K562 (cell line): ENCODE measurements around the gene OR6S1. TPM values are rescaled to one million over a fixed set of nuclear protein-coding genes. Genes with fewer than 3 reads are reported as not detected.

ENCODE experiments used
- ASH1L ChIP-seq: fragments of 450-650 bp; IDR thresholded peaks from 2 replicates; pipeline ENCODE4 v1.6.1; 2018; ENCODE audit warnings: borderline replicate concordance, mild to moderate bottlenecking, low read depth; ENCODE audit not compliant: partially characterized antibody
- ATF7 ChIP-seq: fragments of 450-650 bp; IDR thresholded peaks from 2 replicates; pipeline ENCODE4 v1.7.1; 2014; ENCODE audit warnings: mild to moderate bottlenecking, moderate library complexity
- CEBPB ChIP-seq: fragments of 450-650 bp; IDR thresholded peaks from 2 replicates; pipeline ENCODE4 v1.6.1; 2016; ENCODE audit warnings: missing genetic modification characterization, missing compliant biosample characterization
- CREB1 ChIP-seq, 2 experiments: sonication (generic) in 1 of 2; formaldehyde crosslinking in 1 of 2; IDR thresholded peaks; 2 replicates each; pipeline versions ENCODE4 v1.6.1 to v1.8.0; 2012 to 2022; ENCODE audit warnings: inconsistent platforms in 1 of 2, mild to moderate bottlenecking in 1 of 2, missing genetic modification reagents in 1 of 2, moderate library complexity in 1 of 2
- CTBP1 ChIP-seq: fragments of 450-650 bp; IDR thresholded peaks from 2 replicates; pipeline ENCODE4 v1.6.1; 2016; ENCODE audit warnings: borderline replicate concordance
- FIP1L1 ChIP-seq: fragments of 200-400 bp; formaldehyde crosslinking; IDR thresholded peaks from 2 replicates; pipeline ENCODE4 v1.6.1; 2018; ENCODE audit warnings: mild to moderate bottlenecking, low read depth, low read length; ENCODE audit not compliant: poor library complexity, severe bottlenecking
- HNRNPLL ChIP-seq: fragments of 200-400 bp; formaldehyde crosslinking; IDR thresholded peaks from 2 replicates; pipeline ENCODE4 v1.6.1; 2017; ENCODE audit warnings: low read length, low read depth, mild to moderate bottlenecking; ENCODE audit not compliant: poor library complexity, severe bottlenecking
- NFXL1 ChIP-seq: fragments of 450-650 bp; formaldehyde crosslinking; IDR thresholded peaks from 2 replicates; pipeline ENCODE4 v1.4.0; 2021; ENCODE audit warnings: mild to moderate bottlenecking
- OTX1 ChIP-seq: fragments of 450-650 bp; formaldehyde crosslinking; IDR thresholded peaks from 2 replicates; pipeline ENCODE4 v1.4.0; 2022; ENCODE audit warnings: mild to moderate bottlenecking
- SMAD2 ChIP-seq: fragments of 150-350 bp; IDR thresholded peaks from 2 replicates; pipeline ENCODE4 v1.6.1; 2014; ENCODE audit warnings: low read depth, mild to moderate bottlenecking, low read length
- ZNF589 ChIP-seq: fragments of 200-800 bp; sonication (Bioruptor generic); IDR thresholded peaks from 2 replicates; pipeline ENCODE4 v1.6.1; 2016; ENCODE audit warnings: low read depth, missing genetic modification characterization, missing compliant biosample characterization
- polyA plus RNA-seq, 8 experiments: library from polyadenylated mRNA; depleted of rRNA in 4 of 8; stranded (reverse) in 5 of 8; unstranded in 3 of 8; fragments of >200 nt; fragmentation: Nextera tagmentation in 2 of 8; fragmentation: Illumina TruSeq in 1 of 8; extraction: Ambion mirVana in 2 of 8; extraction: Trizol in 1 of 8; gene quantifications; 2 replicates each; pipeline versions ENCODE4 v1.2.1 to v1.2.3, GENCODE V29; 2011 to 2014; ENCODE audit warnings: inconsistent platforms in 1 of 8, missing spikeins in 1 of 8
- total RNA-seq, 7 experiments: library from RNA; depleted of rRNA in 6 of 7; stranded (reverse); fragments of >200 nt in 6 of 7; fragmentation: Illumina TruSeq in 2 of 7; extraction: Trizol in 2 of 7; gene quantifications; 2 replicates each; pipeline versions ENCODE4 v1.2.1 to v1.2.3, GENCODE V29; 2011 to 2021; ENCODE audit warnings: low replicate concordance in 1 of 7
- TF ChIP-seq, protein P1 (sequence below), 2 experiments: fragments of 450-650 bp in 1 of 2; sonication (generic) in 1 of 2; formaldehyde crosslinking in 1 of 2; IDR thresholded peaks; 2 replicates each; pipeline versions ENCODE4 v1.7.1 to v1.9.0; 2016 to 2022; ENCODE audit warnings: inconsistent platforms in 1 of 2, mild to moderate bottlenecking in 1 of 2, missing genetic modification reagents in 1 of 2
- TF ChIP-seq, protein P2 (sequence below): fragments of 250-450 bp; sonication (Bioruptor Pico); IDR thresholded peaks from 2 replicates; pipeline ENCODE4 v1.5.0; 2021; ENCODE audit warnings: mild to moderate bottlenecking, borderline replicate concordance
- TF ChIP-seq, protein P3 (sequence below), 2 experiments: fragments of 250-450 bp in 1 of 2; fragments of 450-650 bp in 1 of 2; sonication (Bioruptor Pico) in 1 of 2; IDR thresholded peaks; 2 replicates each; pipeline versions ENCODE4 v1.6.1 to v1.8.0; 2016 to 2021; ENCODE audit warnings: mild to moderate bottlenecking in 2 of 2, moderate library complexity in 2 of 2, missing compliant biosample characterization in 1 of 2, missing genetic modification characterization in 1 of 2

OR6S1 gene
- total and polyA plus RNA-seq, 9 of the 15 experiments (the other 6 are each of a cell fraction or from before 2014, with no cell fraction given): not detected

DNA sequence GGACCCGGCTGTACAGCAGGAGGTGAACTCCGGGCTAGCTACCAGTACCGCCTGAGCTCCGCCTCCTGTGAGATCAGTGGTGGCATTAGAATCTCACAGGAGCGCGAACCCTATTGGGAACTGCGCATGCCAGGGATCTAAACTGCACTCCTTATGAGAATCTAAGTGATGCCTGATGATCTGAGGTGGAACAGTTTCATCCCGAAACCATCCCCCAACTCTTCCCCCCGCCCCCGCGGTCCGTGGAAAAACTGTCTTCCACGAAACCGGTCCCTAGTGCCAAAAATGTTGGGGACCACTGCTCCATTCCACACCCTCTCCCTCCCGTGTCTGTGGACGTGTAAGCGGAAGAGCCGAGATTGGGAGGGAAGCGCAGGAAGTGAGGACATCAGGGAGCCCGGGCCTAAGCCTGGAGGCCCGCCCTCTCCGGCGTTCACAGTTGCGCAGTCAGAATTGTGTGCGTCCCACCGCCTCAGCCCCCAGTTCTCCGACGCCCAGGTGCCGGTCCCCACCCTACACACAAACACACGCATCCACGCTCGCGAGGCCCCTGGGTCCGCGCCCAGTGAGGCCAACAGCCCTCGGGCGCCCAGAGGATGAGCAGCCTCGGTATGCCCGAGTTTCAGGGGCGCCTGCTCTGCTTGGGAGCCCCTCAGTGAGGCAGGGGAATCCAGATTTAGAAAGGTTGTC is 41.1 kb upstream of the OR6S1 start (continued):
- TF ChIP-seq CREB1 (IDR thresholded peaks at IDR 0.05) (peak; percentile 21; the same call in 1 of the 2 replicates), CREB1 (CRISPR knock-in tag; IDR thresholded peaks at IDR 0.05) (no peak; the same call in 1 of the 2 replicates), FIP1L1 (no peak), CEBPB (tag) (peak; percentile 15; the same call in 1 of the 2 replicates), CTBP1 (peak; percentile 43; the same call in 1 of the 2 replicates), SMAD2 (no peak), ZNF589 (CRISPR knock-in tag) (0 out of 2 replicates have a peak, but pooled peaks have one; percentile 7), ATF7 (peak; percentile 43; the same call in 1 of the 2 replicates), ASH1L (no peak), HNRNPLL (no peak), OTX1 (CRISPR knock-in tag) (no peak), NFXL1 (no peak)
- TF ChIP-seq, protein P1, sequence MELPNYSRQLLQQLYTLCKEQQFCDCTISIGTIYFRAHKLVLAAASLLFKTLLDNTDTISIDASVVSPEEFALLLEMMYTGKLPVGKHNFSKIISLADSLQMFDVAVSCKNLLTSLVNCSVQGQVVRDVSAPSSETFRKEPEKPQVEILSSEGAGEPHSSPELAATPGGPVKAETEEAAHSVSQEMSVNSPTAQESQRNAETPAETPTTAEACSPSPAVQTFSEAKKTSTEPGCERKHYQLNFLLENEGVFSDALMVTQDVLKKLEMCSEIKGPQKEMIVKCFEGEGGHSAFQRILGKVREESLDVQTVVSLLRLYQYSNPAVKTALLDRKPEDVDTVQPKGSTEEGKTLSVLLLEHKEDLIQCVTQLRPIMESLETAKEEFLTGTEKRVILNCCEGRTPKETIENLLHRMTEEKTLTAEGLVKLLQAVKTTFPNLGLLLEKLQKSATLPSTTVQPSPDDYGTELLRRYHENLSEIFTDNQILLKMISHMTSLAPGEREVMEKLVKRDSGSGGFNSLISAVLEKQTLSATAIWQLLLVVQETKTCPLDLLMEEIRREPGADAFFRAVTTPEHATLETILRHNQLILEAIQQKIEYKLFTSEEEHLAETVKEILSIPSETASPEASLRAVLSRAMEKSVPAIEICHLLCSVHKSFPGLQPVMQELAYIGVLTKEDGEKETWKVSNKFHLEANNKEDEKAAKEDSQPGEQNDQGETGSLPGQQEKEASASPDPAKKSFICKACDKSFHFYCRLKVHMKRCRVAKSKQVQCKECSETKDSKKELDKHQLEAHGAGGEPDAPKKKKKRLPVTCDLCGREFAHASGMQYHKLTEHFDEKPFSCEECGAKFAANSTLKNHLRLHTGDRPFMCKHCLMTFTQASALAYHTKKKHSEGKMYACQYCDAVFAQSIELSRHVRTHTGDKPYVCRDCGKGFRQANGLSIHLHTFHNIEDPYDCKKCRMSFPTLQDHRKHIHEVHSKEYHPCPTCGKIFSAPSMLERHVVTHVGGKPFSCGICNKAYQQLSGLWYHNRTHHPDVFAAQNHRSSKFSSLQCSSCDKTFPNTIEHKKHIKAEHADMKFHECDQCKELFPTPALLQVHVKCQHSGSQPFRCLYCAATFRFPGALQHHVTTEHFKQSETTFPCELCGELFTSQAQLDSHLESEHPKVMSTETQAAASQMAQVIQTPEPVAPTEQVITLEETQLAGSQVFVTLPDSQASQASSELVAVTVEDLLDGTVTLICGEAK (IDR thresholded peaks at IDR 0.05): peak; percentile 80
- TF ChIP-seq, protein P1 (CRISPR knock-in tag; IDR thresholded peaks at IDR 0.05): no peak
- TF ChIP-seq, protein P2, sequence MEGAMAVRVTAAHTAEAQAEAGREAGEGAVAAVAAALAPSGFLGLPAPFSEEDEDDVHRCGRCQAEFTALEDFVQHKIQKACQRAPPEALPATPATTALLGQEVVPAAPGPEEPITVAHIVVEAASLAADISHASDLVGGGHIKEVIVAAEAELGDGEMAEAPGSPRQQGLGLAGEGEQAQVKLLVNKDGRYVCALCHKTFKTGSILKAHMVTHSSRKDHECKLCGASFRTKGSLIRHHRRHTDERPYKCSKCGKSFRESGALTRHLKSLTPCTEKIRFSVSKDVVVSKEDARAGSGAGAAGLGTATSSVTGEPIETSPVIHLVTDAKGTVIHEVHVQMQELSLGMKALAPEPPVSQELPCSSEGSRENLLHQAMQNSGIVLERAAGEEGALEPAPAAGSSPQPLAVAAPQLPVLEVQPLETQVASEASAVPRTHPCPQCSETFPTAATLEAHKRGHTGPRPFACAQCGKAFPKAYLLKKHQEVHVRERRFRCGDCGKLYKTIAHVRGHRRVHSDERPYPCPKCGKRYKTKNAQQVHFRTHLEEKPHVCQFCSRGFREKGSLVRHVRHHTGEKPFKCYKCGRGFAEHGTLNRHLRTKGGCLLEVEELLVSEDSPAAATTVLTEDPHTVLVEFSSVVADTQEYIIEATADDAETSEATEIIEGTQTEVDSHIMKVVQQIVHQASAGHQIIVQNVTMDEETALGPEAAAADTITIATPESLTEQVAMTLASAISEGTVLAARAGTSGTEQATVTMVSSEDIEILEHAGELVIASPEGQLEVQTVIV (CRISPR knock-in tag): no peak
- TF ChIP-seq, protein P3, sequence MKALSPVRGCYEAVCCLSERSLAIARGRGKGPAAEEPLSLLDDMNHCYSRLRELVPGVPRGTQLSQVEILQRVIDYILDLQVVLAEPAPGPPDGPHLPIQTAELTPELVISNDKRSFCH (CRISPR knock-in tag; IDR thresholded peaks at IDR 0.05): no peak
- TF ChIP-seq, protein P3 (tag; IDR thresholded peaks at IDR 0.05): no peak
